Panc1 (cell line): Measurements from ENCODE around the gene TEX11. TPM values are rescaled to one million over a fixed set of nuclear protein-coding genes. Genes with fewer than 3 reads are reported as not detected.

Source experiments
- ATAC-seq: fragments of 200-7000 bp; cut with Tn5 transposase; 2 replicates; pipeline ENCODE4 v1.9.1; 2020; ENCODE audit warnings: mild to moderate bottlenecking, moderate library complexity
- BruUV-seq: library from RNA; stranded (reverse); fragments of 400-500 nt; replicated peaks from 2 replicates; lab custom pipeline; 2021; lab: Mats Ljungman, UMichigan
- CTCF ChIA-PET: fragments of 300-600 bp; sonication (Branson Sonifier 250); formaldehyde crosslinking; loops from one replicate; lab custom pipeline; 2022; ENCODE audit warnings: antibody characterized with exemption; lab: Charles Lee
- POLR2A ChIA-PET: fragments of 300-600 bp; sonication (Branson Sonifier 250); formaldehyde crosslinking; loops from one replicate; lab custom pipeline; 2022; ENCODE audit warnings: antibody characterized with exemption; lab: Charles Lee
- DNase-seq: peaks from one replicate; pipeline ENCODE4 v3.0.0-alpha.2; 2010; ENCODE audit warnings: low read depth, low spot score
- H3K27ac ChIP-seq: 2 replicates; pipeline ENCODE4 v1.5.1; 2011; ENCODE audit warnings: mild to moderate bottlenecking, low read length, inconsistent platforms
- H3K27me3 ChIP-seq: fragments of 200-500 bp; sonication (Bioruptor generic); 2 replicates; pipeline ENCODE4 v1.6.0; 2014; ENCODE audit warnings: low read length, inconsistent platforms; ENCODE audit not compliant: control insufficient read depth, insufficient read depth
- H3K36me3 ChIP-seq: fragments of 200-500 bp; sonication (Bioruptor generic); 2 replicates; pipeline ENCODE4 v1.5.1; 2014; ENCODE audit warnings: inconsistent platforms, mild to moderate bottlenecking, low read length, moderate library complexity; ENCODE audit not compliant: control insufficient read depth, insufficient read depth
- H3K4me1 ChIP-seq: 2 replicates; pipeline ENCODE4 v1.5.1; 2011; ENCODE audit warnings: inconsistent platforms, mild to moderate bottlenecking, low read length, moderate library complexity; ENCODE audit not compliant: control insufficient read depth, insufficient read depth
- H3K4me3 ChIP-seq, 2 experiments: 2 replicates each; pipeline ENCODE4 v1.5.1; 2011 to 2012; ENCODE audit warnings: low read depth in 2 of 2, low read length in 2 of 2, mild to moderate bottlenecking in 2 of 2, inconsistent platforms in 1 of 2, moderate library complexity in 1 of 2
- H3K9me3 ChIP-seq: fragments of 200-500 bp; sonication (Bioruptor generic); 2 replicates; pipeline ENCODE4 v1.5.1; 2014; ENCODE audit warnings: low read depth, mild to moderate bottlenecking, inconsistent platforms, low read length, moderate library complexity; ENCODE audit not compliant: control insufficient read depth, insufficient read depth
- POLR2AphosphoS5 ChIP-seq: IDR thresholded peaks from 2 replicates; pipeline ENCODE4 v1.6.1; 2012; ENCODE audit warnings: mild to moderate bottlenecking, low read depth, low read length, moderate library complexity
- REST ChIP-seq, 2 experiments: IDR thresholded peaks; 2 replicates each; pipeline ENCODE4 v1.6.1; 2011 to 2012; ENCODE audit warnings: low read depth in 2 of 2, control low read depth in 1 of 2, low read length in 1 of 2, mild to moderate bottlenecking in 1 of 2, moderate library complexity in 1 of 2; ENCODE audit not compliant: insufficient read depth in 1 of 2
- SIN3A ChIP-seq: IDR thresholded peaks from 2 replicates; pipeline ENCODE4 v1.6.1; 2012; ENCODE audit warnings: low read depth, mild to moderate bottlenecking, low read length, moderate library complexity, borderline replicate concordance; ENCODE audit not compliant: insufficient read depth
- TCF7L2 ChIP-seq: IDR thresholded peaks from 2 replicates; pipeline ENCODE4 v1.6.1; 2011; ENCODE audit warnings: mild to moderate bottlenecking, low read depth, low read length, inconsistent platforms
- in situ Hi-C: cut with HindIII; loops from 2 replicates; pipeline ENCODE4 v1.10.0; 2016; ENCODE audit warnings: low sequenced_read_pairs, low pct_unique_long_range_greater_than_20kb
- intact Hi-C: fragments of 100-400 bp; cut with micrococcal nuclease; formaldehyde crosslinking; loops from one replicate; pipeline ENCODE4 v1.10.0; 2022; ENCODE audit not compliant: unreplicated experiment
- total RNA-seq: library from RNA; stranded (reverse); gene quantifications from one replicate; pipeline ENCODE4 v1.2.1, GENCODE V29; 2021; ENCODE audit not compliant: unreplicated experiment
- TF ChIP-seq, protein P1 (sequence below): fragments of 450-650 bp; IDR thresholded peaks from 2 replicates; pipeline ENCODE4 v1.5.1; 2017; ENCODE audit warnings: mild to moderate bottlenecking

TEX11 gene
- total RNA-seq, 1 experiment from 2014 or later: not detected

DNA sequence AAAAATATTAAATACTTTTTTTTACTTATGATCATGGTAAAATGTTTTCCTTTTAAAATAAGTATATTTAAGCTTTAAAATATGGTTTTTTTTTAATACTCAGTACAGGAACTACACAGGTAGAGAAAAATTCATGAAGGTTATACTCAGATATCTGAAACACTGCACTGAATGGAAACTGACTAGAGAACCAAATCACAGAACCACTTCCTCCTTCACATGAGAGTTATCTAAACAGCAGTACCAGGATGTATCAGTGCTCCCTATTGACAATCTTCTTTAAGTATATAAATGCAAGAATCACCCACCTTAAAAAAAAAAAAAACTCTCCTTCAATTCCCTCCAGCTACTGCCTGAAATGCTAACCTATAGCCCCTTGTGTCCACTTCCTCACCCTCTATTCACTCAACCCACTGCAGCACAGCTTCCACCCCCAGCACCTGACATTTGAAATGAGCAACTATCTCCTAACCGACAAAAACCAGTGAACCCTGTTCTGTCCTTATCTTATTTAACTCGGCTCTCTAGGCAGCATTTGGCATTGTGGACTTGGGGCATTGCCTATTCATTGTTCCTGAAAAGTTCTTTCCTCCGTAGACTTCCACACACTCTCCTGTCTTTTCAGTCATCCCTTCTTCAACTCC lies 13.3 kb upstream of the TEX11 start:
- H3K36me3 ChIP-seq: no peaks in the 10 kb centered on the region
- H3K27me3 ChIP-seq: 0 out of 2 replicates have a peak, but pooled peaks cover 2% of the 10 kb centered on the region
- no peak for TF ChIP-seq POLR2AphosphoS5
- ChIA-PET POLR2A (no interaction called here), CTCF (no interaction called here)
- H3K27ac ChIP-seq: no peak overlapping the region
- H3K9me3 ChIP-seq: no peaks in the 10 kb centered on the region
- no peaks in the 10 kb centered on the region for H3K4me1 ChIP-seq
- no peak overlapping the region for H3K4me3 ChIP-seq
- no TSS peak for BruUV-seq
- intact Hi-C loops (no loop called here), in situ Hi-C loops (no loop called here)
- DNase-seq (no peak), ATAC-seq (no peak)

GRCh38 chrX:70916754-70917153 lies 8.2 kb upstream of the TEX11 start:
- in situ Hi-C loops (no loop called here), intact Hi-C loops (no loop called here)
- DNase-seq (no peak), ATAC-seq (no peak)
- H3K4me3 ChIP-seq: no peak overlapping the region
- no TSS peak for BruUV-seq
- H3K27ac ChIP-seq: no peak overlapping the region
- no peak for TF ChIP-seq SIN3A
- no peak for TF ChIP-seq TCF7L2
- TF ChIP-seq, protein P1, sequence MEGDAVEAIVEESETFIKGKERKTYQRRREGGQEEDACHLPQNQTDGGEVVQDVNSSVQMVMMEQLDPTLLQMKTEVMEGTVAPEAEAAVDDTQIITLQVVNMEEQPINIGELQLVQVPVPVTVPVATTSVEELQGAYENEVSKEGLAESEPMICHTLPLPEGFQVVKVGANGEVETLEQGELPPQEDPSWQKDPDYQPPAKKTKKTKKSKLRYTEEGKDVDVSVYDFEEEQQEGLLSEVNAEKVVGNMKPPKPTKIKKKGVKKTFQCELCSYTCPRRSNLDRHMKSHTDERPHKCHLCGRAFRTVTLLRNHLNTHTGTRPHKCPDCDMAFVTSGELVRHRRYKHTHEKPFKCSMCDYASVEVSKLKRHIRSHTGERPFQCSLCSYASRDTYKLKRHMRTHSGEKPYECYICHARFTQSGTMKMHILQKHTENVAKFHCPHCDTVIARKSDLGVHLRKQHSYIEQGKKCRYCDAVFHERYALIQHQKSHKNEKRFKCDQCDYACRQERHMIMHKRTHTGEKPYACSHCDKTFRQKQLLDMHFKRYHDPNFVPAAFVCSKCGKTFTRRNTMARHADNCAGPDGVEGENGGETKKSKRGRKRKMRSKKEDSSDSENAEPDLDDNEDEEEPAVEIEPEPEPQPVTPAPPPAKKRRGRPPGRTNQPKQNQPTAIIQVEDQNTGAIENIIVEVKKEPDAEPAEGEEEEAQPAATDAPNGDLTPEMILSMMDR: no peak
- no peak for TF ChIP-seq POLR2AphosphoS5
- TF ChIP-seq REST (IDR thresholded peaks at IDR 0.05; ENCODE audit: insufficient read depth in 1 of 2, low read depth in 2 of 2, low read length in 1 of 2): no peak
- H3K9me3 ChIP-seq: no peaks in the 10 kb centered on the region
- H3K4me1 ChIP-seq: no peaks in the 10 kb centered on the region
- no peaks in the 10 kb centered on the region for H3K27me3 ChIP-seq
- no peaks in the 10 kb centered on the region for H3K36me3 ChIP-seq
- POLR2A ChIA-PET: no interaction called here
- CTCF ChIA-PET: no interaction called here

GRCh38 chrX:70907900-70908299 lies 611 bp downstream of the TEX11 start:
- no peak for DNase-seq
- no peak overlapping the region for H3K4me3 ChIP-seq

More at GRCh38 chrX:70907900-70908299, 611 bp downstream of the TEX11 start:
- CTCF ChIA-PET: no interaction called here
- POLR2A ChIA-PET: no interaction called here
- in situ Hi-C loops (no loop called here), intact Hi-C loops (no loop called here)
- TF ChIP-seq POLR2AphosphoS5 (no peak), REST (IDR thresholded peaks at IDR 0.05; ENCODE audit: insufficient read depth in 1 of 2, low read depth in 2 of 2, low read length in 1 of 2) (no peak), TCF7L2 (no peak), SIN3A (no peak)
- TF ChIP-seq, protein P1: no peak
- H3K9me3 ChIP-seq: no peaks in the 10 kb centered on the region
- BruUV-seq: no TSS peak
- H3K27me3 ChIP-seq: no peaks in the 10 kb centered on the region
- ATAC-seq: no peak
- H3K4me1 ChIP-seq: no peaks in the 10 kb centered on the region
- H3K36me3 ChIP-seq: no peaks in the 10 kb centered on the region
- no peak overlapping the region for H3K27ac ChIP-seq
